SIG-M5 treated with dmso at 0.1 percent for 504 hours (cell line): ENCODE data around the gene TRPM8.

ENCODE experiments used
- DNase-seq: peaks from one replicate; lab custom pipeline; 2025; ENCODE audit not compliant: unreplicated experiment; lab: John Stamatoyannopoulos, UW

TRPM8 gene

DNA sequence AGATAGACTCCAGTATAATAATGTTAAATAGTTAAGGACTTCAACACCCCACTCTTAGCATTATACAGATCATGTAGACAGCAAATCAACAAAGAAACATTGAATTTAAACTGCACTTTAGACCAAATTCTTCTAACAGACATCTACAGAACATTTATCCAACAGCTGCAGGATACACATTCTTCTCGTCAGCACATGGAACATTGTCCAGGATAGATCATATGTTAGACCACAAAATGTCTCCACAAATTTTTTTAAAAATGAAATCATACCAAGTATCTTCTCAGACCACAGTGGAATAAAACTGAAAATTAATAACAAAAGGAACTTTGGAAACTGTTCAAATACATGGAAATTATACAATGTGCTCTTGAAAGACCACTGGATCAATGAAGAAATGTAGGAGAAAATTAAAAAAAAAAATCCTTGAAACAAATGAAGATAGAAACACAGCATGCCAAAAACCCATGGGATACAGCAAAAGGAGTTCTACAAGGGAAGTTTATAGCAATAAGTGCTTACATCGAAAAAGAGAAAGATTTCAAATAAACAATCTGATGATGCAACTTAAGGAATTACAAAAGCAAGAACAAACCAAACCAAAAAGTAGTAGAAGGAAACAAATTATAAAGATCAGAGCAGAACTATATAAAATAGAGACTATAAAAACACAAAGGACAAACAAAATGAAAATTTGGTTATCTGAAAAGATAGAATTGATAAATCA, 121.1 kb downstream of the TRPM8 start:
- DNase-seq: no peak

DNA sequence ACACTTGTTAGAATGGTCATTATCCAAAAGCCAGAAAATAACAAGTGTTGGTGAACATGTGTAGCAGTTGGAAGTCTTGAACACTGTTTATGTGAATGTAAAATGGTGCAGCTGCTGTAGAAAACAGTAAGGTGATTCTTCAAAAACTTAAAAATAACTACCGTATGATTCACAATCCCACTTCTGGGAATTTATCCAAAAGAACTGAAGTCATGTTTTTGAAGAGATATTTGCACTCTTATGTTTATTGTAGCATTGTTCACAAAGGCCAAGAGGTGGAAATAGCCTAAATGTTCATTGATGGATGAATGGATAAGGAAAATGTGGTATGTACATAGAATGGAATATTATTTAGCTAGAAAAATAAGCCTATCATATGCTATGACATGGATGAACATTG, 127.0 kb downstream of the TRPM8 start:
- DNase-seq: no peak

DNA sequence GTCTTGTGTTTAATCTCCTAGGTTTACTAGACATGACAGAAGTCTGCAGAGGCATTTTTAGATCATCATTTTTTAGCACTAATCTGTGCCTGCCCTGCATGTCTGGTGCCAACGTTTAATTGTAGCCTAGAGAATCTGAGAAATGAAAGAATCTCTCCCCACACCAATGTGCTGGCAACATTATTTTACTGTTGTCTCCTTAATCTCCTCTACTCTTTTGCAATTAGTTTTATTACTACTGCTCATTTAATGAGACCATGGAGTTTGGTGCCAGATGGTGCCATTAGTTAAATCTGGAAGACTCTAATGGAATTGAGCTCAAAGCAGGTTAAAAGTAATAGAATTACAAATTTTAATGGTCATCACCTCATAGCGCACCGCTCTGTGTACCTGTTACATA, 129.3 kb downstream of the TRPM8 start:
- no peak for DNase-seq

DNA sequence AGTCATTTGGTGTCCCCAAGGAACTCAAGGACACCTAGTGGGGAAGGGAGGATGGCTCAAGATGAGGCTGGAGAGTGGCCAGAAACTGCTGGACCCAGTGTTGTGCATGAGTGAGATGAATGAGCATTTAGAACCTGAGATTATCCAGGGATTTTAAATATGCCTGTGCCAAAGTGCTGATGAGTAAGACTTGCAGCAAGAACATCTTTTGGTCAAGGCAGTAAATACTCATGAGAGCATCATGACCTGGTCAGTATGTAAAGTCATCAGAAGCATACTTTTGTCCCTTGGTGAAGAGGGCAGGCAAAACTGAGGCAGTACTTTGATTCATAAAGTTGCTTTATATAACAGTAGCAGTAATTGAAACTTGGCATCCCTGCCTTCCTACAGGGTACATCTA, 130.2 kb downstream of the TRPM8 start:
- DNase-seq: no peak

DNA sequence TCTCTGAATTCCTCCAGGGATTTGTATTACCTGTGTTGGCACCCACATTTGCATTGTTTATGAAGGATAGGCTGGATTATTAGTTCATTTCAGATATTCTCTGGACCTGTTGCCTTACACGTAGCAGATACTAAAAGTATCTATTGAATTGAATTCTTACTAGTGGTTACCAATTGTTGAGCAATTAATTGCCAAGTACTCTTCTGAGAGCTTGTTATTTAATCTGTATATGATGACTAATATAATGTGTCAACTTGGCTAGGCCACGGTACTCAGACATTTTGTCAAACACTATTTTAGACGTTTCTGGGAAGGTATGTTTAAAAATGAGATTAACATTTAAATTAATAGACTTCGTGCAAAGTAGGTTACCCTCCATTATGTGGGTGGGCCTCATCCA, 130.9 kb downstream of the TRPM8 start:
- no peak for DNase-seq

DNA sequence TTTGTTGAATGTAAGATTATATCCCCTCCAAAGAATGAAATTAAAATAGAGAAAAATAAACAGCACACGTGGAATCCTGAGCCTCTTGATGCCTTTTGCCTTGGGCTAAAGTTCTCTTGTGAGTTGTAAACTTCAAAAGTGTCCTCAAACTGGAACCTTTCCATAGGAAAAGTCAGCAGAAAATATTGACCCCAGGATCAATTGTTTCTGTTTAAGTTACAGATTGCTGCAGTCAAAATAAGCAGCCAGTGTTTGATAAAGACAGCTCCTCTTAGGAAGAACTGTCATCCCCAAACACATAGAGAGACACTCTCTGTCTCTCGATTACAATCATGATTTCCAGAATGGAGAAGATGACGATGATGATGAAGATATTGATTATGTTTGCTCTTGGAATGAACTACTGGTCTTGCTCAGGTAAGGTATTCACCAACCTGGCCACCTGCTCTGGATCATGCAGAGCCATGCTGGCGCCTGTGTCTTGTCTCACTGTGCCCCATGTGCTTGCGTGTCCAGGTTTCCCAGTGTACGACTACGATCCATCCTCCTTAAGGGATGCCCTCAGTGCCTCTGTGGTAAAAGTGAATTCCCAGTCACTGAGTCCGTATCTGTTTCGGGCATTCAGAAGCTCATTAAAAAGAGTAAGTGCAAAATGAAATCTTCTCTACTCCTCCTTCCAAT, 133.4 kb downstream of the TRPM8 start, which contains the start of gene SPP2:
SPP2 (plus strand) TSS at position 248 of the 681 bp plus-strand sequence; CDS start at position 333, 85 bp downstream.
- no peak for DNase-seq

DNA sequence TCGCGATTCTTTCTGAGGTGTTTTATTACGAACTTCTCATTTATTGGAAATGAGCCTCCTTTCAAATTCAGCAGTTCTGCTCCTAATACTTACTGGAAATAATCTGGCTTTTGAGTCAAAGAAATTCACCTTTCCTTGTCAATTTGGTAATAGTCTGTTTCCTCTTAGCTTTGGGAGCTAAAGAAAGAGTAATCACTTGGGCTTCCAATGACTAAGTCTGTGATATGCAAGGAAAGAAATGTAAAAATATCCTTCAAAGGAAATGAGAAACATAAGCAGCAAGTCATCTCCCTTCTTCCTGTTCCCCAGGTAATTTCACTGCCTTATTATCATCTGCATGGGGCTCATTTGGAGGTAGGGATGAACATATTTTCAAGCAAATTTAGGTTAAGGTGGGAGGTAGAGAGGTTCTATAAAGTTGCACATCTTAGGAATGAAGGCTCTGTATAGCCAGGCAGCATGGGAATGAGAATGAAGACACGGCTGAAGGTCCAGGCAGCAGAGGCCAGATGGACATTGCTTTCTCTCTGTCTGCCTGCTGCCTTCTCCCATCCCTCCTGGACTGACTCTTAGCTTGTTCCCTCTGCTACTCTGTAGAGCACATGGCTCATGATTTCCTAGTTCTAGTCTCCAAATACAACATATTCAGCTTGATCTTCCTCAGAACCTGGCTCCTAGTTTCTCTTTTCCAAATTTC, 134.3 kb downstream of the TRPM8 start:
- DNase-seq: no peak

DNA sequence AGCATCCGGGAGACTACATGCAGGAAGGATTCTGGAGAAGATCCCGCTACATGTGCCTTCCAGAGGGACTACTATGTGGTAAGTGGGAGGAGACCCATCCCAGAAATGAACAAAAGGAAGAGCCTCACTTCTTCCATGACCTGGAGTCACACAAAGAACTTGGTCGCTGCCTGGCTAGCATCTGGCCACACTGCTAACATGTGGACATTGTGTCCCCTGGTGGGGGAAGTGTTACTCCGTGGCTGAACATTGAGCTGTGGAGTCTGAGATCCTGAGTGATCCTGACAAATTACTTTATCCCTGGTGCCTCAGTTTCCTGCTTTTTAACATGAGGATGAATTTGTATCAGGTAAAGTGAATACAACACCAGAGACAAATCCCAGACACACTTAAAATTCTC, 141.7 kb downstream of the TRPM8 start:
- DNase-seq: no peak

DNA sequence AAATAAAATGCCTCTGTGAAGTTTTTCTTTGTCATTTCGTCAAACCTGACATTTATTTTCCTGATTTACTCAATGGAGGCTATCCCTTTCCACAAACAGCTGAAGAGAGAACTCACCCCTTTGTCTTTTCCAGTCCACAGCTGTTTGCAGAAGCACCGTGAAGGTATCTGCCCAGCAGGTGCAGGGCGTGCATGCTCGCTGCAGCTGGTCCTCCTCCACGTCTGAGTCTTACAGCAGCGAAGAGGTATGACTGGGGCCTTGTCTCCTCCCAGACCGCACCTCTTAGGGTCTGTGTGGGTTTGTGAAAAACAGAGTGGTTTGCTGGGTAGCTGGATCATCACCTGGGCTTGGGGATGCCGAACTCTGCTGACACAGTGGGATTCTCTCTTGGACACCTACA, 143.1 kb downstream of the TRPM8 start:
- no peak for DNase-seq

DNA sequence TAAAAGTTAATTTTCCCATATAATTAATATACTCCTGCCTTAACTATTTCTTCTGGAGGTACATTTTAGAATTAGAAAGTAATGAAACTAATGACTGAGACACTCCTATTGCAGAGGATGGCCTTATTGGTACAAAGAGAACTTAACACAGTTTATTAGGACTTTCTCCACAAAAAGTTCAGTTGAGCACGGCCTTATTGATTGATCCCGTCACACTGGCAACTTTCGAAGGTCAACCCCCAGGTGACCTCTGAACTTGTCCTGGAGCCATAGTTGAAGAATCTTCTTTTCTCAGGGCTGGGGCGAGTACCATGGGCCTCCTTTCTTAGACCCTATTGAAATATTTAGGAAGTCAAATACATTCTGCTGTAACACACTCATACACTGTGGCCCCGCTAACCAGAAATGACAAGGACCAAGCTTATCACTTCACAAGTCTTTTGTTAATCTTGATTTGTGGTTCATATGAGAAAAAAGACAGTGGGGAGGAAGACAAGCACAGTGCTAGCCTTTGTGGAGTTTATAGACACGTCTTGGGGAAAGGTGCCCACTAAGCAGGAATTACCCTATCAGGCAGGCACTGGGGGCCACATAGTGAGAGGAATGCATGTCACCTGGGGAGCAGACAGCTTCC, 144.6 kb downstream of the TRPM8 start:
- no peak for DNase-seq

DNA sequence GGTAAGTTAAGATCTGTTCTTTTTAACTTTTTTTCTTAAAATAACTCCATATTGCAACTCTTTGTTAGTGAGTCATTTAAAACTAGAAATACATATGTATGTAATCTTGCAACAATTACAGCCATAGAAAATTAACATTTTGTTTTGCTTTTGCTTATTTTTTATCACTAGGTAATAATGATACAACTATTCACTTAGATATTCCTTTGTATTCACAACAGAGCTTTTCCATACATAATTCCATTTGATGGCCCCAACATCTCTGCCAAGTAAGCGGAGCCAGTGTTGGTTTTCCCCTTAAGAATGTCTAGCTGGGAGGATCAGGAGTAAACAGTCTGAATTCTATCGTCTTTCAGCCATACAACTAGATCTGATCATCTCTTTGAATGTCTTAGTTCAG, 149.4 kb downstream of the TRPM8 start:
- DNase-seq: no peak
